Measurements from ENCODE around the gene ARAP3.

DNA sequence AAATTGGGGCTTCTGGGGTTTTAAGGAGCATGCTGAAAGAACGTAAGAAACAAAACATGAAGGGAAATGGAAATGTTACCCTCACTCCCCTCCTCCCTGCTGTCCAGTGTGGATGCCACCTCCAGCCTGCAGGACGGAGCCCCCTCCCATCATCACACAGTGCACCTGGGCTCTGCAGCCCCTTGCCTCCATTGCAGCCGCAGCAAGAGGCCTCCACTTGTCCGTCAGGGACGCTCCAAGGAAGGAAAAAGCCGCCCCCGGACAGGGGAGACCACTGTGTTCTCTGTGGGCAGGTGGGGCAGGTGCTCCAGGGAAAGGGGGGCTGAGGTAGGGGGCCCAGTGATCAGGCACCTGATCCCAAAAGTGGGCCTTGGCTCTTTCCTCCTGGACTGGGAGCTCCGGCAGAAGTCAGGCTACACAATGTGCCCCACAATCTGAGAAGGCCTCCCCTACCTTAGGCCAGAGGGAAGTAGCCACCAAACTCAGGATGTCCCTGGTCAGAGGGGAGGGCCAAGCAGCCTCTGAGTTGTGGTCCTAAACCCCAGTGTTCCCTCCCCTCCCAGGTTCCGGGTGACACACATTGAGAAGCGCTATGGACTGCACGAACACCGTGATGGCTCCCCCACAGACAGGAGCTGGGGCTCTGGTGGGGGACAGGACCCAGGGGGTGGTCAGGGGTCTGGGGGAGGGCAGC lies 42.5 kb downstream of the ARAP3 start:
- TF ChIP-seq, protein P1, sequence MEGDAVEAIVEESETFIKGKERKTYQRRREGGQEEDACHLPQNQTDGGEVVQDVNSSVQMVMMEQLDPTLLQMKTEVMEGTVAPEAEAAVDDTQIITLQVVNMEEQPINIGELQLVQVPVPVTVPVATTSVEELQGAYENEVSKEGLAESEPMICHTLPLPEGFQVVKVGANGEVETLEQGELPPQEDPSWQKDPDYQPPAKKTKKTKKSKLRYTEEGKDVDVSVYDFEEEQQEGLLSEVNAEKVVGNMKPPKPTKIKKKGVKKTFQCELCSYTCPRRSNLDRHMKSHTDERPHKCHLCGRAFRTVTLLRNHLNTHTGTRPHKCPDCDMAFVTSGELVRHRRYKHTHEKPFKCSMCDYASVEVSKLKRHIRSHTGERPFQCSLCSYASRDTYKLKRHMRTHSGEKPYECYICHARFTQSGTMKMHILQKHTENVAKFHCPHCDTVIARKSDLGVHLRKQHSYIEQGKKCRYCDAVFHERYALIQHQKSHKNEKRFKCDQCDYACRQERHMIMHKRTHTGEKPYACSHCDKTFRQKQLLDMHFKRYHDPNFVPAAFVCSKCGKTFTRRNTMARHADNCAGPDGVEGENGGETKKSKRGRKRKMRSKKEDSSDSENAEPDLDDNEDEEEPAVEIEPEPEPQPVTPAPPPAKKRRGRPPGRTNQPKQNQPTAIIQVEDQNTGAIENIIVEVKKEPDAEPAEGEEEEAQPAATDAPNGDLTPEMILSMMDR (conservative IDR thresholded peaks at IDR 0.05; ENCODE audit: low read depth in 2 of 2): no peak
- no peak for TF ChIP-seq CREB1 (CRISPR knock-in tag; IDR thresholded peaks at IDR 0.05; ENCODE audit: low read depth)
- TF ChIP-seq EZH2 (IDR thresholded peaks at IDR 0.05; ENCODE audit: low read depth, unreplicated experiment): no peak
- TF ChIP-seq, protein P2, sequence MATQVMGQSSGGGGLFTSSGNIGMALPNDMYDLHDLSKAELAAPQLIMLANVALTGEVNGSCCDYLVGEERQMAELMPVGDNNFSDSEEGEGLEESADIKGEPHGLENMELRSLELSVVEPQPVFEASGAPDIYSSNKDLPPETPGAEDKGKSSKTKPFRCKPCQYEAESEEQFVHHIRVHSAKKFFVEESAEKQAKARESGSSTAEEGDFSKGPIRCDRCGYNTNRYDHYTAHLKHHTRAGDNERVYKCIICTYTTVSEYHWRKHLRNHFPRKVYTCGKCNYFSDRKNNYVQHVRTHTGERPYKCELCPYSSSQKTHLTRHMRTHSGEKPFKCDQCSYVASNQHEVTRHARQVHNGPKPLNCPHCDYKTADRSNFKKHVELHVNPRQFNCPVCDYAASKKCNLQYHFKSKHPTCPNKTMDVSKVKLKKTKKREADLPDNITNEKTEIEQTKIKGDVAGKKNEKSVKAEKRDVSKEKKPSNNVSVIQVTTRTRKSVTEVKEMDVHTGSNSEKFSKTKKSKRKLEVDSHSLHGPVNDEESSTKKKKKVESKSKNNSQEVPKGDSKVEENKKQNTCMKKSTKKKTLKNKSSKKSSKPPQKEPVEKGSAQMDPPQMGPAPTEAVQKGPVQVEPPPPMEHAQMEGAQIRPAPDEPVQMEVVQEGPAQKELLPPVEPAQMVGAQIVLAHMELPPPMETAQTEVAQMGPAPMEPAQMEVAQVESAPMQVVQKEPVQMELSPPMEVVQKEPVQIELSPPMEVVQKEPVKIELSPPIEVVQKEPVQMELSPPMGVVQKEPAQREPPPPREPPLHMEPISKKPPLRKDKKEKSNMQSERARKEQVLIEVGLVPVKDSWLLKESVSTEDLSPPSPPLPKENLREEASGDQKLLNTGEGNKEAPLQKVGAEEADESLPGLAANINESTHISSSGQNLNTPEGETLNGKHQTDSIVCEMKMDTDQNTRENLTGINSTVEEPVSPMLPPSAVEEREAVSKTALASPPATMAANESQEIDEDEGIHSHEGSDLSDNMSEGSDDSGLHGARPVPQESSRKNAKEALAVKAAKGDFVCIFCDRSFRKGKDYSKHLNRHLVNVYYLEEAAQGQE (IDR thresholded peaks at IDR 0.05; ENCODE audit: unreplicated experiment): no peak
- TF ChIP-seq POLR2AphosphoS5 (IDR thresholded peaks at IDR 0.05; ENCODE audit: low read depth): no peak
- TF ChIP-seq JUNB (IDR thresholded peaks at IDR 0.05; ENCODE audit: unreplicated experiment): no peak
- TF ChIP-seq EZH2phosphoT487 (IDR thresholded peaks at IDR 0.05; ENCODE audit: unreplicated experiment): no peak
- TF ChIP-seq ZNF114 (CRISPR knock-in tag; IDR thresholded peaks at IDR 0.05): no peak
- TF ChIP-seq STAT1 (IDR thresholded peaks at IDR 0.05; ENCODE audit: unreplicated experiment): no peak
- TF ChIP-seq NANOG (IDR thresholded peaks at IDR 0.05; ENCODE audit: borderline replicate concordance): no peak
- TF ChIP-seq, protein P3, sequence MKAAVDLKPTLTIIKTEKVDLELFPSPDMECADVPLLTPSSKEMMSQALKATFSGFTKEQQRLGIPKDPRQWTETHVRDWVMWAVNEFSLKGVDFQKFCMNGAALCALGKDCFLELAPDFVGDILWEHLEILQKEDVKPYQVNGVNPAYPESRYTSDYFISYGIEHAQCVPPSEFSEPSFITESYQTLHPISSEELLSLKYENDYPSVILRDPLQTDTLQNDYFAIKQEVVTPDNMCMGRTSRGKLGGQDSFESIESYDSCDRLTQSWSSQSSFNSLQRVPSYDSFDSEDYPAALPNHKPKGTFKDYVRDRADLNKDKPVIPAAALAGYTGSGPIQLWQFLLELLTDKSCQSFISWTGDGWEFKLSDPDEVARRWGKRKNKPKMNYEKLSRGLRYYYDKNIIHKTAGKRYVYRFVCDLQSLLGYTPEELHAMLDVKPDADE (IDR thresholded peaks at IDR 0.05): no peak
